Caco-2 (cell line): ENCODE measurements around the gene SHISAL2B. TPM values are rescaled to one million over a fixed set of nuclear protein-coding genes. Genes with fewer than 3 reads are reported as not detected.

Experiments
- BruUV-seq: library from RNA; stranded (reverse); fragments of 400-500 nt; replicated peaks from 2 replicates; lab custom pipeline; 2021; lab: Mats Ljungman, UMichigan
- CTCF ChIA-PET: fragments of 300-600 bp; sonication (Branson Sonifier 250); formaldehyde crosslinking; loops from one replicate; lab custom pipeline; 2022; ENCODE audit warnings: antibody characterized with exemption; lab: Charles Lee
- POLR2A ChIA-PET: fragments of 300-600 bp; sonication (Branson Sonifier 250); formaldehyde crosslinking; loops from one replicate; lab custom pipeline; 2022; ENCODE audit warnings: antibody characterized with exemption; lab: Charles Lee
- DNase-seq, 2 experiments: peaks; one replicate each; pipeline versions ENCODE4 v3.0.0 to v3.0.0-alpha.2; 2020 to 2022
- H3K27me3 ChIP-seq: replicated peaks from 2 replicates; pipeline ENCODE4 v1.6.0; 2011; ENCODE audit warnings: low read length; ENCODE audit not compliant: control insufficient read depth, insufficient read depth
- H3K36me3 ChIP-seq: 2 replicates; pipeline ENCODE4 v1.5.1; 2011; ENCODE audit warnings: low read length; ENCODE audit not compliant: control insufficient read depth, insufficient read depth
- H3K4me1 ChIP-seq: fragments of 250-450 bp; sonication (Bioruptor Pico); 2 replicates; pipeline ENCODE4 v1.5.1; 2020; ENCODE audit warnings: mild to moderate bottlenecking
- H3K4me3 ChIP-seq: 2 replicates; pipeline ENCODE4 v1.5.1; 2011; ENCODE audit warnings: low read depth, mild to moderate bottlenecking, control low read depth, low read length
- H3K9me3 ChIP-seq: fragments of 250-450 bp; sonication (Bioruptor Pico); 2 replicates; pipeline ENCODE4 v1.5.1; 2020; ENCODE audit warnings: mild to moderate bottlenecking, moderate library complexity
- H3K27ac Mint-ChIP-seq: one replicate; pipeline ENCODE4 v1.8.0; 2022; ENCODE audit warnings: mixed read lengths; ENCODE audit not compliant: unreplicated experiment
- H3K27me3 Mint-ChIP-seq: one replicate; pipeline ENCODE4 v1.8.0; 2022; ENCODE audit warnings: mixed read lengths; ENCODE audit not compliant: insufficient read depth, unreplicated experiment
- H3K36me3 Mint-ChIP-seq: one replicate; pipeline ENCODE4 v1.8.0; 2022; ENCODE audit warnings: mild to moderate bottlenecking, mixed read lengths; ENCODE audit not compliant: insufficient read depth, unreplicated experiment
- H3K4me1 Mint-ChIP-seq: one replicate; pipeline ENCODE4 v1.8.0; 2022; ENCODE audit warnings: low read depth, mixed read lengths; ENCODE audit not compliant: unreplicated experiment
- H3K4me3 Mint-ChIP-seq: one replicate; pipeline ENCODE4 v1.8.0; 2022; ENCODE audit warnings: mild to moderate bottlenecking, moderate library complexity, mixed read lengths; ENCODE audit not compliant: unreplicated experiment
- H3K9me3 Mint-ChIP-seq: one replicate; pipeline ENCODE4 v1.8.0; 2022; ENCODE audit warnings: mixed read lengths; ENCODE audit not compliant: unreplicated experiment
- intact Hi-C: fragments of 100-400 bp; cut with micrococcal nuclease; formaldehyde crosslinking; loops from one replicate; pipeline ENCODE4 v1.10.0; 2022; ENCODE audit not compliant: unreplicated experiment
- total RNA-seq: library from RNA; stranded (reverse); gene quantifications from 2 replicates; pipeline ENCODE4 v1.2.3, GENCODE V29; 2022
- TF ChIP-seq, protein P1 (sequence below), 2 experiments: fragments of 200-600 bp in 1 of 2; IDR thresholded peaks; 1 replicate in 1 of 2; 2 replicates in 1 of 2; pipeline versions ENCODE4 v1.5.1 to v1.8.0; 2011 to 2022; ENCODE audit warnings: antibody characterized with exemption in 1 of 2, control low read depth in 1 of 2, inconsistent platforms in 1 of 2, low read depth in 1 of 2, low read length in 1 of 2, mild to moderate bottlenecking in 1 of 2, moderate library complexity in 1 of 2; ENCODE audit not compliant: insufficient read depth in 1 of 2, severe bottlenecking in 1 of 2, unreplicated experiment in 1 of 2

The SHISAL2B gene
- total RNA-seq, 1 experiment from 2014 or later: not detected

DNA sequence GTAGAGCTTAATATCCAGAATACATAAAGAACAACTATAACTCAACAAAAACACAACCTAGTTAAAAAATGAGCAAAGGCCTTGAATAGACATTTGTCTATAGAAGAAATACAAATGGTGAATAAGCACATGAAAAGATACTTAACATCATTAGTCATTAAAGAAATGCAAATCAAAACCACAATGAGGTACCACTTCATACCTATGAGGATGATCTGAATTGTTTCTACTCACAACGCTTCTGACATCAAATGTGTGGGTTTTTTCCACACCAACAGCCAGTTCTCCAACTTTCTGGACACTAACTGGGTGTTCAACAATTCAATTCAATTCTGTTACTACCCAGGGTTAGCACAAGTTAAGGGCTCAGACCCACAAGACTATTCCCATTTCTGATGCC lies 56.1 kb downstream of the SHISAL2B start:
- H3K36me3 ChIP-seq: no peaks in the 10 kb centered on the region; the same call in 1 of the 2 replicates
- CTCF ChIA-PET: no interaction called here

DNA sequence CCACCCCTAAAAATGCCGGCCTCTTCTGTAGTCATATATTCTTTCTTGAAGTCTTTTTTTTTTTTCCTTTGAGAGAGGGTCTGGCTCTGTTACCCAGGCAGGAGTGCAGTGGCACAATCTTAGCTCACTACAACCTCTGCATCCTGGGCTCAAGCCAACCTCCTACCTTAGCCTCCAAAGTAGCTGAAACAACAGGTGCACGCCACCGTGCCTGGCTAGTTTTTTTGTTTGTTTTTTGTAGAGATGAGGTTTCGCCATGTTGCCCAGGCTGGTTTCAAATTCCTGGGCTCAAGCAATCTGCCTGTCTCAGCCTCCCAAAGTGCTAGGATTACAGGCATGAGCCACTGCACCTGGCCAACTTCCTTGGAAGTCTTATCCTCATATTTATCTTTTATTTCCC lies 59.1 kb downstream of the SHISAL2B start:
- CTCF ChIA-PET: interaction anchor here (0.6 kb wide), 1 partner anchor 19 kb away, joined by 3 read pairs; the partner anchor contains the start of genes CWC27 and SREK1IP1
- no TSS peak for BruUV-seq
- Mint-ChIP-seq H3K4me1 (no peaks in the 10 kb centered on the region), H3K36me3 (peaks cover 4% of the 10 kb centered on the region), H3K27me3 (no peaks in the 10 kb centered on the region), H3K9me3 (no peaks in the 10 kb centered on the region), H3K4me3 (no peak overlapping the region), H3K27ac (no peak overlapping the region)
- Histone ChIP-seq H3K27me3 (no peaks in the 10 kb centered on the region), H3K4me1 (no peaks in the 10 kb centered on the region), H3K4me3 (no peak overlapping the region), H3K9me3 (no peaks in the 10 kb centered on the region), H3K36me3 (0 out of 2 replicates have a peak, but pooled peaks cover 1% of the 10 kb centered on the region)
- TF ChIP-seq, protein P1, sequence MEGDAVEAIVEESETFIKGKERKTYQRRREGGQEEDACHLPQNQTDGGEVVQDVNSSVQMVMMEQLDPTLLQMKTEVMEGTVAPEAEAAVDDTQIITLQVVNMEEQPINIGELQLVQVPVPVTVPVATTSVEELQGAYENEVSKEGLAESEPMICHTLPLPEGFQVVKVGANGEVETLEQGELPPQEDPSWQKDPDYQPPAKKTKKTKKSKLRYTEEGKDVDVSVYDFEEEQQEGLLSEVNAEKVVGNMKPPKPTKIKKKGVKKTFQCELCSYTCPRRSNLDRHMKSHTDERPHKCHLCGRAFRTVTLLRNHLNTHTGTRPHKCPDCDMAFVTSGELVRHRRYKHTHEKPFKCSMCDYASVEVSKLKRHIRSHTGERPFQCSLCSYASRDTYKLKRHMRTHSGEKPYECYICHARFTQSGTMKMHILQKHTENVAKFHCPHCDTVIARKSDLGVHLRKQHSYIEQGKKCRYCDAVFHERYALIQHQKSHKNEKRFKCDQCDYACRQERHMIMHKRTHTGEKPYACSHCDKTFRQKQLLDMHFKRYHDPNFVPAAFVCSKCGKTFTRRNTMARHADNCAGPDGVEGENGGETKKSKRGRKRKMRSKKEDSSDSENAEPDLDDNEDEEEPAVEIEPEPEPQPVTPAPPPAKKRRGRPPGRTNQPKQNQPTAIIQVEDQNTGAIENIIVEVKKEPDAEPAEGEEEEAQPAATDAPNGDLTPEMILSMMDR (IDR thresholded peaks at IDR 0.05; ENCODE audit: insufficient read depth in 1 of 2, low read depth in 1 of 2, low read length in 1 of 2, severe bottlenecking in 1 of 2, unreplicated experiment in 1 of 2): no peak
- POLR2A ChIA-PET: no interaction called here
- intact Hi-C loops: no loop called here
- DNase-seq: no peak

More for the DNA sequence above, 56.1 kb downstream of the SHISAL2B start:
- peaks cover 4% of the 10 kb centered on the region for H3K36me3 Mint-ChIP-seq
- no peaks in the 10 kb centered on the region for H3K4me1 Mint-ChIP-seq
- no TSS peak for BruUV-seq
- no peaks in the 10 kb centered on the region for H3K9me3 Mint-ChIP-seq
- POLR2A ChIA-PET: no interaction called here
- no peaks in the 10 kb centered on the region for H3K27me3 Mint-ChIP-seq
- Histone ChIP-seq H3K4me1 (no peaks in the 10 kb centered on the region), H3K4me3 (no peak overlapping the region), H3K9me3 (no peaks in the 10 kb centered on the region), H3K27me3 (no peaks in the 10 kb centered on the region)
- no peak overlapping the region for H3K27ac Mint-ChIP-seq
- TF ChIP-seq, protein P1 (IDR thresholded peaks at IDR 0.05; ENCODE audit: insufficient read depth in 1 of 2, low read depth in 1 of 2, low read length in 1 of 2, severe bottlenecking in 1 of 2, unreplicated experiment in 1 of 2): no peak
- intact Hi-C loops: no loop called here
- H3K4me3 Mint-ChIP-seq: no peak overlapping the region
- no peak for DNase-seq

DNA sequence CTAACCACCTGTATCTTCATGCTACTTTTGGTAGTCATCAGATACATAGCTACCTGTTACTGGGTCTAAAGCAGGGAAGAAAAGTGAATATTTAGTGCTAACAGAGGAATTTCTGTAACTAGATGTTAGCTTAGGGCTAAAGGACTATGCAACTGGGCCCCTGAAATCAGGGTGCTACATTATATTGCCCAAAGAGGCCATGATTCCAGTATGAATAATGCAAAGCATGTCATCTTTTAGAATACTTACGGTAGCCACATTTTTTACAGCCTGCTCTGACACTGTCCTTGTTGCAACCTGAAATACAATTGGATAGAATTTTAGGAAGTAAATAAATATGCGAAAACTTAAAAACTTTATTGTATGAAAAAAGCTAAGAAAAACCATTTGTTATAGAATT lies 63.8 kb downstream of the SHISAL2B start:
- CTCF ChIA-PET: no interaction called here
- peaks cover 4% of the 10 kb centered on the region for H3K36me3 Mint-ChIP-seq
- no peak for DNase-seq

More for the DNA sequence above, 63.8 kb downstream of the SHISAL2B start:
- Mint-ChIP-seq H3K27me3 (no peaks in the 10 kb centered on the region), H3K9me3 (no peaks in the 10 kb centered on the region), H3K4me3 (no peak overlapping the region), H3K27ac (no peak overlapping the region), H3K4me1 (no peaks in the 10 kb centered on the region)
- intact Hi-C loops: no loop called here
- Histone ChIP-seq H3K4me3 (no peak overlapping the region), H3K27me3 (no peaks in the 10 kb centered on the region), H3K9me3 (no peaks in the 10 kb centered on the region), H3K36me3 (0 out of 2 replicates have a peak, but pooled peaks cover 2% of the 10 kb centered on the region), H3K4me1 (no peaks in the 10 kb centered on the region)
- TF ChIP-seq, protein P1 (IDR thresholded peaks at IDR 0.05; ENCODE audit: insufficient read depth in 1 of 2, low read depth in 1 of 2, low read length in 1 of 2, severe bottlenecking in 1 of 2, unreplicated experiment in 1 of 2): no peak
- no TSS peak for BruUV-seq
- POLR2A ChIA-PET: interaction anchor here (0.5 kb wide), 1 partner anchor 486 kb away, joined by 3 read pairs; no protein-coding TSS in a partner anchor
